Measurements from ENCODE around the gene FN3K.

DNA sequence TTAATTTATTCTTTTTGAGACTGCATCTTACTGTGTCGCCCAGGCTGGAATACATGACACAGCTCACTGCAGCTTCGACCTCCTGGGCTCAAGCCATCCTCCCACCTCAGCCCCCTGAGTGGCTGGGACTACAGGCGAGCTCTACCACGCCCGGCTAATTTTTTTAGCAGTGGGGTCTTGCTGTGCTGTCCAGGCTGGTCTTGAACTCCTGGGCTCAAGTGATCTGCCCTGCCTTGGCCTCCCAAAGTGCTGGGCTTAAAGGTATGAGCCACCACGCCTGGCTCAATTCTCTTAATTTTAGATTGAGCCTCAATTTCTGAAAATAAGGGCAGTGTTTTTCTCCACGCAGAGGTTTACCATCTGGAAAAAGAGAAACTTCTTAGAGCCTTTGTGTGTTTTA, 63.3 kb downstream of the FN3K start:
- TF ChIP-seq SIN3A (IDR thresholded peaks at IDR 0.05; ENCODE audit: borderline replicate concordance, insufficient read depth, low read length) (no peak), TAF1 (IDR thresholded peaks at IDR 0.05; ENCODE audit: borderline replicate concordance, insufficient read depth, low read length) (no peak), POLR2AphosphoS5 (IDR thresholded peaks at IDR 0.05; ENCODE audit: low read depth, low read length) (no peak)

Data from PFSK-1 (cell line).